Activated CD8-positive, alpha-beta memory T cell treated with anti-CD3 and anti-CD28 coated beads, Interleukin-2, amount 50 U/mL, for 24 hours (primary cell): ENCODE data around the gene NFE2L1.
"Not testable (repeated sequence)": the region's sequence is repeated elsewhere in the genome, so short reads cannot be mapped to it uniquely, and the experiment has no call there.

Experiments
- DNase-seq: peaks from one replicate; pipeline ENCODE4 v3.0.0-alpha.2; 2020; ENCODE audit errors: extremely low read depth

The NFE2L1 gene, protein sequence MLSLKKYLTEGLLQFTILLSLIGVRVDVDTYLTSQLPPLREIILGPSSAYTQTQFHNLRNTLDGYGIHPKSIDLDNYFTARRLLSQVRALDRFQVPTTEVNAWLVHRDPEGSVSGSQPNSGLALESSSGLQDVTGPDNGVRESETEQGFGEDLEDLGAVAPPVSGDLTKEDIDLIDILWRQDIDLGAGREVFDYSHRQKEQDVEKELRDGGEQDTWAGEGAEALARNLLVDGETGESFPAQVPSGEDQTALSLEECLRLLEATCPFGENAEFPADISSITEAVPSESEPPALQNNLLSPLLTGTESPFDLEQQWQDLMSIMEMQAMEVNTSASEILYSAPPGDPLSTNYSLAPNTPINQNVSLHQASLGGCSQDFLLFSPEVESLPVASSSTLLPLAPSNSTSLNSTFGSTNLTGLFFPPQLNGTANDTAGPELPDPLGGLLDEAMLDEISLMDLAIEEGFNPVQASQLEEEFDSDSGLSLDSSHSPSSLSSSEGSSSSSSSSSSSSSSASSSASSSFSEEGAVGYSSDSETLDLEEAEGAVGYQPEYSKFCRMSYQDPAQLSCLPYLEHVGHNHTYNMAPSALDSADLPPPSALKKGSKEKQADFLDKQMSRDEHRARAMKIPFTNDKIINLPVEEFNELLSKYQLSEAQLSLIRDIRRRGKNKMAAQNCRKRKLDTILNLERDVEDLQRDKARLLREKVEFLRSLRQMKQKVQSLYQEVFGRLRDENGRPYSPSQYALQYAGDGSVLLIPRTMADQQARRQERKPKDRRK

DNA sequence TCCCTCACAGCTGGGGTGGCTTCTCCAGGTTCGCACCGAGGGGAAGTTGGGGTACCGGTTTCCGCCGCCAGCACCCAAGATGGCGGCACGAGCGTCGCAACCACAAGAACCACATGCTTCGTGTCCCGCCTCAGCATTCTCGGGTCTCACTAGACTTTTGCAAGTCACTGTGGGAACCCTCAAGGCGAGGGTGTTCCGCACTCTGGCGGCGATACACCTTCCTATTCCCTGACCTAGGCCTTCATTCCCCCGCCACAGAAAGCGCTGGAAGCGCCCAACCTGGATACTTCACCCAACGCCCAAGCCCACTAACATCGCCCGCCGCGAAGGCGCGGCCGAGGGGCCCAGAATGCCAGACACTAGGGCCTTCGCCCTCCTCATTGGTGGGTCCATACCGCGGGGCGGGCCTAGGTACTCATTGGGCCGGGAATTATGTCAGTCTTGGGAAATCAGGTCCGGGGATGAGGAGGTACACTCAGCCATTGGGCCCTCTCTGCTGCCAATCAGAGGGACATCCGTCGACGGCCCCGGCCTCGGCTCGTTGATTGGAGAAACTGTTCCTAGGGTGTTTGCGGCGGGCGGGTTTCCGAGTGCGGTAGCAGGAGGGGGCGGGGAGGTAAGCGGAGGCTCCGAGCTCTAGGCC lies at the start of gene NFE2L1:
Gene NFE2L1 (plus strand): TSS at position 619 of the 643 bp plus-strand sequence. CDS start 2,760 bp downstream, outside the sequence.
- DNase-seq: peak; percentile 97

DNA sequence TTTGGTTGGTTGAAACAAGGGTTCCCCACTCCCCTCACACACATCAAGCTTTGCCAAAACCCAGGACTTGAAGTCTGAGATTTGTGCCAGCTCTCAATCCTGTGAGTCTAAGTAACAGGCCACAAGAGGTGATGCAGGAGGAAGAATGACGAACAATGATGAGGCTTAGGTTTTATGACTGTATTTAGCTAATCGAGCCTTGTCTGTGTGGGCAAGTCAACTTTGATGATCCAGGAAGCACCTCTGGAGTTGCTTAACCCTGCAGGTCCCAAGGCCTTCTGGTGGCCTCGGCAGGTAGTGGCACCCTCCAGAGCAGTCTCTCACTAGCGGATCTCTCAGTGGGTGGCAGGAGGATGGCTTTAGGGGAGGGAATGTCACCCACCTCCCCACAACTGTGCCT lies 48.6 kb upstream of the NFE2L1 start:
- DNase-seq: no peak

DNA sequence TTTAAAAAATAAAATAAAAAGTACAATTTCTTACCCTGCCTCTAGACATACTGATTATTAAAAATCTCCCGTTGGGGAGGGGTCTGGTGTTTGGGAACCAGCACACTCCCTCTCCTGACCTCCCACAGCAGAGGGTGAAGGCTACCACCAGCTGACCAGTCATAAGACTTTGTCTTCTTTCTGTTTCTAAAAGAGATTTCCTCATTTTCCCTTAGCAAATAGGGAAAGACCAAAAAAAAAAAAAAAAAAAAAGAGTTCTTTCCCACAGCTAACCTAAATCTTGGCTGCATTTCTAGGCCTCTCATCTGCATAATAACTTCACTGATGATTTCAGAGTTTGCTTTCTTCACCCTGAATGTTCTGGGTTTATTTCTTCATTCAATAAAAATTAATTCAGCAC lies 47.0 kb upstream of the NFE2L1 start:
- no peak for DNase-seq

DNA sequence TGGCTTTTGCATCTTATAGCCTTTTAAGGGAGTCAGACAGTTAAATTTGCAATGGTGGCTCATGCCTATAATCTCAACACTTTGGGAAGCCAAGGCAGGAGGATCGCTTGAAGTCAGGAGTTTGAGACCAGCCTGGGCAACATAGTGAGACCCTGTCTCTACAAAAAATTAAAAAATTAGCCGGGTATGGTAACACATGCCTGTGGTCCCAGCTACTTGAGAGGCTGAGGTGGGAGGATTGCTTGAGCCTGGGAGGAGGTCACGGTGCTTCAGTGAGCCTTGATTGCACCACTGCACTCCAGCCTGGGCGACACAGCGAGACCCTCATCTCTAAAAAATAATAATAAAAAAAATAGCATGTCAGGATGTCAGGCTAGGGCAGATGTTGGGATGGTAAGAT lies 46.5 kb upstream of the NFE2L1 start:
- not testable (repeated sequence) for DNase-seq

DNA sequence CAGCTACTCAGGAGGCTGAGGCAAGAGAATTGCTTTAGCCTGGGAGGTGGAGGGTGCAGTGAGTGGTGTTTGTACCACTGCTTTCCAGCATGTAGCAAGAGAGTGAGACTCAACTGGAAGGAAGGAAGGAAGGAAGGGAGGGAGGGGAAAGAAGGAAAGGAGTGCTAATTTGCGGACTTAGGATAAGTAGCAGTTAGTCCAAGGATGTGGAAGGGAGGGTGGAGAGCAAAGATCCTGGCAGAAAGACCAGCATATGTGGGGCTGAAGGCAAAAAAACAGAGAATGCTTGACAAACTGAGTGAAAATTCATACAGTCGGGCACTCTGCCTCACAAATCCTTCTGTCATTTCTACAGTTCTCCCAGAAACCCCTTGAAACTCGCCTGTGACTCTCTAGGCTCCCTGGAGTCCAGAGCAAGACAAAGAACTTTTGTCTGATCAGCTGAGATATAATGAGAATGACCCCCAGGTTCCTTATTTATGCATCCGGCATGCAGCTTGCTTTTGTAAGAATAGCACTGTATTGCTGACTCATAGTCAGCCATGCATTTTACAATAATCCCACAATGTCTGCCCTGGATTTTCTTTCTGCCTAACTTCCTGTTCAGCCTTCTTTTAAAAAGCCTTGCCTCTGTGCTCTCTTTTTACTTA lies 45.8 kb upstream of the NFE2L1 start:
- DNase-seq: no peak

DNA sequence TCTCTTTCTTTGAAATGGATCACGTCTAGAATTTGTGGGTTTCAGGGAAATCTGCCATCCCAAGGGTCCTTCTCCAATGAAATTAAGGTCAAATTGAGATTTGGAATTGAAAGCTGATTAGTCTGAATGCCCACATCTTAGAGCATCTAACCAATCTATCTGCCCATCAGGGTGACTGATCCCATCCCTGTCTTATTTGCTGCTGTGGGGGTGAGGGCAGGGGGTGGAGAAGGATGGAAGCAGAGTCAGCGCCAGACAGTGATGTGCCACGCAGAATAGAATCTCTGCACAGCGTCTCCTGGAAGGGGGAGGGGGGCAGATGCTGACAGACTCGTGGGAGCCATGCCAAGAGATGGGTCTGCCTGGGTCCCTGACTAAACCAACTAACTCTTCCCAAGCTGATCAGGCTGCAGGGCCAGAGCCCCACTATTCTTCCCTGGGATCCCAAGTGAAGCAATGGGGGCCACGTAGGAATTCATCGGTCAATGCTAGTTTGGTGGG lies 45.2 kb upstream of the NFE2L1 start:
- no peak for DNase-seq

DNA sequence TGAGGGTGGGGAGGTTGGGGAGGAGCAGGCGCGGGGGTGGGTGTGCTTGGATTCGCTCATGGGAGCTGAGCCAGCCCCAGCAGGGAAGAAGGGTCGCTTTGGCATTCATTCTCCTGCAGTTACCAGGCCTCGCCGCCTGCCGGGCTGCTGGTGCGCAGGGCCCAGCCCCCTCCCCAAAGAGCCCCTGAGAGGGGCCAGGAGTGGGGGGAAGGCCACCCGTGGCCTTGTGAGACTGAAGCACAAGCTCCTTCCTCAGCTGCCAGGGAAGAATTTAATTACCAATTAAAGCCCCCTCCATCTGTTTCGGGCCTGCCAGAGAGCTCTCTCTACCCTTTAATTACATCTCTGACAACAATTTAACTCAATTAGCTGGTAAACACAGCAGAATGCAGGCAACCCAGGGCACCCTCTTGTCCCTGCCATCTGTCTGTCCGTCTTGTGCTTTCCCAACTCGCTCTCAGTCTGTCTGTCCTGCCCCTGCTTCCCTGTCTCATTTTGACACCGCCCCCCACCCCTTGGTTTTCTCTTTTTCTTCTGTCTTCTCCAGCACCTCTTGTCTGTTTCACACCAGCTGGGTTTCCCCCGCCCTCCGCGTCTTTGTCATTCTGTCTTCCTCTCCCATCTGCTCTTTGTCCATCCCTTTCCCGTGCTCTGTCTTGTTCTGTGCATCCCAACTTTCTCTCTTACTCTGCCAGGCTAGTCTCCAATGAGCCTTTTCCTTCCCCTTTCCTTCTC lies 44.6 kb upstream of the NFE2L1 start:
- no peak for DNase-seq

DNA sequence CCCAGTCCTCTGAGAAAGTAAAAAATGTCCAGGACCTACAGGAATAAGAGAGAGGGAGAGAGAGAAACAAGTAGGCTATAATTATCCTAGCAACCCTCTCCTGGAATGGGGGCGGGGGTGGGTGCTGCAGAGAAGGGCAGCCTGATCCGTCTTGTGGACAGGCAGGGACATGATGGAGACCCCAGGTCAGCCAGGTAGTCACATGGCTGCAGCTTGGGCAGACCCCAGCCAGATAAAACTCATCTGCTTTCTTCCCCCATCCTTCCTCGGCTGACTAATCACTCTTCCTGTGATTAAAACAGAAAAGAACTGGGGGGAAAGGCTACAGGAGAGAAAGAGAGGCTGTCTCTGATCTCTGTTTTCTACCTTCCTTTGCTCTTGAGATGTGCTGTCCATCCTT lies 43.2 kb upstream of the NFE2L1 start:
- no peak for DNase-seq

DNA sequence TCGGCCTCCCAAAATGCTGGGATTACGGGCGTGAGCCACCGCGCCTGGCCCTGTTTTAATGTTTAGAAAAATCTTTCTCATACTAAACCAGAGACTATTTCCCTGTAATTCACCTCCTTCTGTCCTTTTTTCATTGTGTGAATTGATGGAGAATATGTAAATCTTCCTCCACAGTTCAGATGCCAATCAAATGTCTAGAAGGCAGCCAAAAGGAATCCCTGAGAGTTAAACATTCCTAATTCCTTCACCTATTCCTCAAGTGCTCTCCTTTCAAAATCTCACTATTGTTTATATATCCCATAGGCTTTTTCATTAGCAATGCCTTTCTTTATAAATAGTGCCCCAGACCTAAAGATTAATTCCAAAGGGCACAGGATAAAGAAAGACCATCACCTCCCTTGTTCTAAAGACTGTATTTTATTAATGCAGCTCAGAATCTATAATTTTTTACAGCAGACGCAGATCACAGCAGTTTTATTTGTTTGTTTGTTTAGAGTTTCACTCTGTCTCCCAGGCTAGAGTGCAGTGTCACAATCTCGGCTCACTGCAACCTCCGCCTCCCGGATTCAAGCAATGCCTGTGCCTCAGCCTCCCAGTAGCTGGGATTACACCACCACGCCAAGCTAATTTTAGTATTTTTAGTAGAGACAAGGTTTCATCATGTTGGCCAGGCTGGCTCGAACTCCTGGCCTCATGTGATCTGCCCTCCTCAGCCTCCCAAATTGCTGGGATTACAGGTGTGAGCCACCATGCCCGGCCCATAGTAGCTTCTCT lies 41.0 kb upstream of the NFE2L1 start:
- DNase-seq: no peak

DNA sequence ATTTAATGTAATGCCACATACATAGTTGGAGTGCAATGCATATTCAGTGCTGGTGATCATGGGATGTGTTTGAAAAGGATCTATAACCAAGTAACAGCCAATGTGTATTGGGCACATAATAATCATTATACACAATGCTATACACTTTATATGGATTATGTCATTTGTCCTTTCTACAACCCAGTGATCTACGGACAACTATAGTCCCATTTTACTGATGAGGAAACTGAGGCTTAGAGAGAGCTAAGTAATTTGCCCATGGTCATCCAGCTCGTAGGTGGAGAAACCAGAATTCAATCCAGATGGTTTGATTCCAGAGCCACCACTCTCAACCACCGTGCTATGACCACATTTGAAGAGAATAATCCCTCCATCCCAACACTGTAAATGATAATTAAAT lies 38.0 kb upstream of the NFE2L1 start:
- DNase-seq: no peak

DNA sequence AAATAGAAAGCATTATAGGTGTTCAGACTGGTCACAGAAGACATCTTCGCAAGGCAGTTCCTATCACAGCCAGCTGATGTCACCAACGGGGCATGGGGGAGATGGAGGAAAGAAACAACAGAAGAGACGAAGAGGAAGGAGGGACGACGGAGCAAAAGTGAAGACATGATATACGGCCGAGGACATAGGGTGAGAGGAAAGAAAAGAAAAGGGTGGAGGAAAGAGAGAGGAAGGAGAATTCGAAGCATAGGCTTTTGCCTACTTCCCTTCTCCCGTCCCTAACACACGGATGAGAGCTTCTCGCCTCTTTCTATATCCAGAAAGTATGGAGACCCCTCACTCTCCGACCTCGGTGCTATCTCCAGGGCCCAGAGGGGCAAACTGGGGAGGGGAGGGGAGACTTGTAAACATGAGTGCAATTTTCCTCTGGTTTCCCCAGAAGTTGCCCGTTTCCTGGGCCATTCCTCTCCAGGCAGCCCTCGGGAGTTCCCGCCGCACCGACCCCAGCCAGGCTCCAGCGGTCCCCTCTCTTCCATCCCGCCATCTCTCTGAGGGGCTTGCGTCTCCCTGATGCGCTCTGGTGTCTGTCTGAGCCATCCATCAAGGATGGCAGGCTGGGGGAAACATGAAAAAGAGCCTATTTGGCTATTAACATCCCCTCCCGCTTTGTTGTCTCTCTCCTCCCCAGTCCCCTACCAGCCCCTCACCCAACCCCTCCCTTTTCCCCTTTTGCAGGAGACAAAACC lies 36.6 kb upstream of the NFE2L1 start:
- DNase-seq: no peak

DNA sequence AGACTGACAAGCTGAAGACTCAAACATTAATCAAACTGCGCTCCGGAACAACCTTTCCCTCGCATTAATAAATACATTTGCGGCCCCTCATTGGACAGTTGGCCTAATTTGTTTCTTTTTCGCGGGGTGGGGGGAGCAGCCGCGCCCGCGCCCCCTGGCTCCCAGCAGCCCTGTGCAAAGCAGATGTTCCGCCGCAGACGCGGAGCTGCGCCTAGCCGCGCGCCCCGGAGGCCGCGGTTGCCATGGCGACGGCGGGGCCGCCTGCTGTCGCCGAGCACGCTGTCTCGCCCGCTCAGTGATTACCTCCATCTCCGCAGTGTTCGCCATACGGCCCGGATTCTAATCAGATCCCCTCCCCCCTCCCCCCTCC lies 36.0 kb upstream of the NFE2L1 start:
- DNase-seq: no peak

DNA sequence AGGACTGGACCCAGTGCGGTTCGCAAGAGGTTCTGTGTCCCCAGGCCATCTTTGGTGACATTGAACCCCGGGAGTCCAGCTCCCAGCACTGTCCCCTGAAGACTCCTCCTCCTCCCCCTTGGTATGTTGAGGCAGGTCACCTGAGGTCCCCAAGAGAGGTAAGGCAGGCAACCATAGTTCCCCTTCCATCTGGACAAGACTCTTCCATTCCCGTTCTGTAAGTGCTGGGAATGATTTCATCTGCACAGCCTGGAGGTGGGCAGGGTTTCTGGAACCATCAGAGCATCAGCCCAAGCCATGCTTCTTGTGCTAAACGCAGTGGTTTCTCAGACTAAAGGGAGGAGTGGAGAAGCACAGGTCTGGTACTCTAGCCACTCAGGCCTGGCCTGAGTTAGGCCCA lies 35.5 kb upstream of the NFE2L1 start:
- DNase-seq: no peak

DNA sequence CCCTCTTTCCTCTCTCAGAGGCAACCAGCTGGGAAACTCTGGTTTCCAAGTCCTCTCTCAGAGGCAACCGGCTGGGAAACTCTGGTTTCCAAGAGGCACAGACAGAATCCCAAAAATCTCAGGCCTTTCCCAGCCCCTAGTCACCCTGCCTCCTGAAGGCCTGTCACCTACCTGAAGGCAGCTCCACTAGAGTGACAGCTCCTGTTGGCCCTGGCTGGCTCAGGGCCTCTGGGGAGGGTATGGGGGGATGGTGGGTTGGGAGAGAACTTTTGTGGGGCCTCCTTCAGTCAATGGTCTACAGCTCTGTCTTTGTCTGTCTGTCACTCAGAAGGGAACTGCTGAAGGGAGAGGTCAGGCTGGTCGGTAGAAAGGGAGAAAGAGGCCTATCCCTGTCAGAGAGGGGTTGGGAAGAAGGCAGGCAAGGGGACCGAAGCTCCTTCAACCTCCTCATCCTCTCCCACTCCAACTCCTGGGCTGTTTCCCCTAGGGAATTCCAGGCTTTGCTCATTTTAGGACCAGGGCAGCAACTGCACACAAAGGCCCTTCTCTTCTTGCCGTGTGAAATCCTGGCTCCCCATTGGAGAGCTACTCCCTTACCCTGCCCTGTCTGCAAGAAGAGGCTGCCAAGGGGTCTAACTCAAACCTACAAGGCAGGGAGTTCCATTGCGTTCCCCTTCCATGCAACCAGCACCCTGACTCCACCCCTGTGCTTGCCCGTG lies 34.1 kb upstream of the NFE2L1 start:
- no peak for DNase-seq

DNA sequence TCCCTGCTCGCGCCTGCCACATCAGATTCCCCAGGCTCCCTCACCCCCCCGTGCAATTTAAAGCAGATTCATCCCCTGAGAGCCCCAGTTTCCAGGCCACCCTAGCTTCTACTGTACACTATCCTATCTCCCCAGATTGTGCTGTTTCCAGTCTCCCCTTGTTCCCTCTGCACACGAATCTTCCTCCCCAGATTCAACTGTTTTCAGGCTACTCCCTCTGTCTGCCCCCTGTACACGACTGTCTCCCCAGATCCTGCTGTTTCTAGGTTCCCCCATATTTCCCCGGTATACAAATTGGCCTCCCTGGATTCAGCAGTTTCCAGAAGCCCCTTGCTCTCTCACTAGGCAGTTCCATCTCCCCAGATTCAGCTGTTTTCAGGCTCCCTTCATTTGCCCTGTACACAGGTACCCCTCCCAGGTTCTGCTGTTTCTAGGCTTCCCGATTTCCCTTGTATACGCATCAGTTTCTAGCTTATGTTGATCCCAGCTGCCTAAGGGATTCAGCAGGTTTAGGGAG lies 33.5 kb upstream of the NFE2L1 start:
- DNase-seq: no peak

DNA sequence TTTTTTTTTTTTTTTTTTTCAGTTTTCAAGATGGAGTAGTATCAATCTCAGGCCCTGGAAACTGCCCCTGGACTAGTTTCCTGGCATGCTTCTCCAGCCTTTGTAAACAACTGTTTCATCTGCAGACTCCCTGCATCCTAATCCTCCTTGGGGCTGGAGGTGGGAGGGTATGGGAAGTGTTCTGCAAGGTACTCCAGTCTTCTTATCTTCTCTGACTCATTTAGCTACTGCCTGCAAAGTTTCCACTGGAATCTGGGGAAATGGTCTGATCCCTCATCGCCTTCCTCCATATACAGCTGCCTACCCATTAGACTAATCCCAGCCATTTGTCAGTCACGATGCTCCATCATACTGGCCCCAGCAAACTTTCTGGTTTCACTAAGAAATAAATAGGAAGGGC lies 32.0 kb upstream of the NFE2L1 start:
- DNase-seq: no peak

DNA sequence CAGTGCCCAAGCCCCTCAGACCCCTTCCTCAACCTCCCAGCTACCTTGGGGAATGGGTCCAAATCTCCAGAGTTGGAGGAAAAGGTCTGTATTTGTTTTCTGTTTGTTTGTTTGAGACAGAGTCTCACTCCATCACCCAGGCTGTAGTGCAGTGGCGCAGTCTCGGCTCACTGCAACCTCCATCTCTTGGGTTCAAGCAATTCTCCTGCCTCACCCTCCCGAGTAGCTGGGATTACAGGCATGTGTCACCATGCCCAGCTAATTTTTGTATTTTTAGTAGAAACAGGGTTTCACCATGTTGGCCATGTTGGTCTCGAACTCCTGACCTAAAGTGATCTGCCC lies 30.4 kb upstream of the NFE2L1 start:
- not testable (repeated sequence) for DNase-seq

DNA sequence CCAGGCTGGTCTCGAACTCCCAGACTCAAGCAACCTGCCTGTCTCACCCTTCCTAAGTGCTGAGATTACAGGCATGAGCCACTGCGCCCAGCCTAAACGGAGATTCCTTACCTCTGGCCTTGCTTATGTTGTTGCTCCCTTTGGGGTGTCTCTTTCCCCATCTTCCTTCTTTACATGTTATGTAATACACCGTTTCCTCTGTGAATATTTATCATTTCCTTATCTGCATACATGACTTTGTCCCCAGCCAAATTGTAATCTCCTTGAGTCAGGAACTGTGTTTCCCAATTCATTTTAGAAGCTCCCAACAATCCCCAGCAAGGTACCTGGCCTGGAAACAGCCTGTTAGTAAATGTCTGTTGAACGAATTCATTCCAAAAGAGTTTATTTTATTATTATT lies 26.2 kb upstream of the NFE2L1 start:
- no peak for DNase-seq

DNA sequence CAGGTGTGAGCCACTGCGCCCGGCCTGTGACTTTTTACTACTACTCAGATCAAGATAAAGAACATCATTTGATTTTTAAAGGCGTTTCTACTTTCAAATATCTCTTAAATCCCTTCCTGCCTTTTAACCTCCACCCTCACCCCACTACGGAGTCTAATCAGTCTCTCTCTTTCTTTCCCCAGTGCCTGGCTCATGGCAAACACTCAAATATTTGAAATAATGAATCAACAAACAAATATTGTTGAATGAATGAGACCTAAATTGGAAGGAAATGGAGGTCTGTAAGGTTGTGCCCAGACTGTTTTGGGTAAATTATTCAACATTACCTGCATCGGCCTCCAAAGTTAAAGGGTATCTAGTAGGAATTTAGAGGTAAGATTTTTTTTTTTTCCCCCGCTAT lies 25.3 kb upstream of the NFE2L1 start:
- no peak for DNase-seq
